Daoy (cell line): ENCODE results near the gene AQP1. TPM values are rescaled to one million over a fixed set of nuclear protein-coding genes. Genes with fewer than 3 reads are reported as not detected.

ENCODE experiments used
- DNase-seq: peaks from one replicate; pipeline ENCODE4 v3.0.0-alpha.2; 2015; ENCODE audit warnings: low read depth
- total RNA-seq: library from RNA; depleted of rRNA; stranded (reverse); fragments of >200 nt; shearing (Covaris generic); gene quantifications from 2 replicates; pipeline ENCODE4 v1.2.3, GENCODE V29; 2014

Gene AQP1
- total RNA-seq, 1 experiment from 2014 or later: 1.6 TPM

DNA sequence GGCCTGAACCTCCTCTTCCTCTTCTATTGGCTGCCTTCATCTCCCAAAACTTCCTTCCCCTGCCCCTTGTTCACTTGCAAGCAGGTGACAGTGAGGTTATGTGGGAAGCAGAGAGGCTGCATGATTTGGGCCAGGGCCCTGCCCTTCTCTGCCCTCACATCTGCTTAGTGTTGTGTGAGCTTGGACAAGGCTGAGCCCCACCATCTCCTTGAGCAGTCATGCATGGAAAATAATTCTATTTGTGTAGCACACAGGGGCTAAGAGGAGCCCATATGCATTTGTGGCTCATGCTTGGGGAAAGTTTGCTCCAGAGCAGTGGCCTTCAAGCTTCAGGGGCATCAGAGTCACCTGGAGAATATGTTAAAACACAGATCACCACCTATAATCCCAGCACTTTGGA is 26.8 kb upstream of the AQP1 start:
- DNase-seq: no peak

DNA sequence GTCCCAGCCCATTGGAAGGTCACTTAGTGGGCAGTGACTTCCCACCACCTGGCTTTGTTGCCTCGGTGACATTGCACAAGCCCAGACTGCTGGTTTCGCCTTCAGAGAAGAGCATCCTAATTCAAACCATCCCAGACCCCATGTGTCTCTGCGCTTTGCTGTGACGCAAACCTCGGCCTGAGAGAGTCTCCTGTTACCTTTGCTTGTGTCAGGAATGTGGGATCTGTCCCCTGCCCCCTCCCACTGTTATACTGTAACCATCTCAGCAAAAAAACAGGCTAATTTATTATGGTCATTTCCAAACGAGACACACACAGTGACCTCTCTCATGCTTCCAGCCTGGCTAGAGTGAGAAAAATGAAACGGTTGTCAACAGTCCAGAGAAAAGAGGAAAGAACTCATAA is 25.0 kb upstream of the AQP1 start:
- DNase-seq: no peak

DNA sequence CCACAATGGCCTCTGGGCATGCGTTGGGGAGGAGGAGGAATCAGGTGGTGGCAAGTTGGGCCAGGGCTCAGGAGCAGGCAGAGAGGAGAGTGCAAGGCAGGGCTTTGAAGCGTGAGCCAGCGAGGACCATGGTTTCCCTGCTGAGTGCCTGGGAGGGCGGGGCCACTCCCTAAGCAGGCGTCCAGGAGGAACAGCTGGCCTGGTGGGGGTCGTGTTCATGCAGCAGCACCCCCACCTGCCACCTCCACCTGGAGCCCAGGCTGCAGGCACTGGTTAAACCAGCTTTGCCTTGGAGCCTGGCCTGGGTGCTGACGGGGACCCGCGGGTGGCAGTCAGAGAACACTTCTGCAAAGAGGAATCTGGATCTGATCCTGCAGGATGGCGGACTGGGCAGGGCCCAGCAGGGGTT is 24.2 kb upstream of the AQP1 start:
- no peak for DNase-seq

DNA sequence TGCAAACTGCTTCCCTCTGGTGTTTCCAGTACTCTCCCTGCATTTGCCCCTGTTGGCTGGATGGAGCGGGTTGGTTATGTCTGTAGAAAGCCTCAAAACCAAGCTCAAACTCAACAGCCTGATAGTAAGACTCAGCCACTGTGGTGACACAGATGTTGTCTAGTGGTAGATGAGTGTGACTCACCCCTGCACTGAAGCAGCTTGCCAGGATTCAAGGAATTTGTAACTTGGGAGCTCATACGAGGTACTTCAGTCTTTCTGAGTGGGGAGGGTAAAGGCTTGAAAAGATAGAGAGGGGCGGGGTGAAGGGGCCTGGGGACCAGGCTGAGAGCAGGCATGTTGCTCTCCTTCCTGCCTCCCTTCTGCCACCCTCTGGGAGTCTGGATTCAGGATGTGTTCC is 22.9 kb upstream of the AQP1 start:
- DNase-seq: peak; percentile 89

DNA sequence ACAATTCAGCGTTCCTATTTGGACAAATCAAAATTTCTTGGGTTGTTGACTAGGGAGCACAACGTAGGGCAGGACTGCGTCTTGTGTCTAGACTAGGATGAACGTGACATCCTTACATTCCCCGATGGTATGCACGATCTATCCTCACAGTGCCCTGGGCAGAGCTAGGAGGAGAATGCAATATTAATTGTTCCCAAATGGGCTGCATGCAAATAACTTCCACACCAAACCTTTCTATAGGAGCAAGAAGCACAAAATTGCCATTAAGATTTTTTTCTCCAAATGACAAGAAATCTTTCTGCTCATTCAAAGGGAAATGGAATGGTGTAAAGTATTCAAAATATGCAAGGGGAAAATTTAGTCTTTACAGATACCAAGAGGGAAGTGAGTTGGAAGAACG is 21.4 kb upstream of the AQP1 start:
- DNase-seq: no peak

- no peak for DNase-seq
These were observed 18.3 kb upstream of the AQP1 start for GRCh38 chr7:30893357-30893756.

DNA sequence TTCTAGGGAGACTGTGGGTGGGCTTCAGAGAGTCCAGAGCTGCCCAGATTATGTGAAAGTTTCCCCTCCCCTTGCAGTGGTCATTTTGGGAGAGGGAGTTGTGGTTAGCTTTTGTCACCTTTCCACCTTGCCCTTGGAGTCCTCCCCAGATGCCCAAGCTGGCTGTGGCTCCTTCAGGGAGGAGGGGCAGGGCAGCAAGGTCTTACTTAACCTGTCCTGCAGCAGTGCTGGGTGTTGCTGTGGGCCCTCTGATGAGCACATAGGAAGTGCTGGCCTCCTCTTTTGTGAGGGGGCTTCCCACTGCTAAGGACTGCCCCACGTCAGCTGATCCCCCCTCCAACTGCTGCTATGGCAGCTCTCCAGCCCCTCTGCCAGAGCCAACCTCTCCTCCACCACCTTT is 17.6 kb upstream of the AQP1 start:
- no peak for DNase-seq

GRCh38 chr7:30894866-30895605 is 16.6 kb upstream of the AQP1 start:
- DNase-seq: no peak

- DNase-seq: peak; percentile 36
These were observed 15.6 kb upstream of the AQP1 start for GRCh38 chr7:30896036-30896435.

DNA sequence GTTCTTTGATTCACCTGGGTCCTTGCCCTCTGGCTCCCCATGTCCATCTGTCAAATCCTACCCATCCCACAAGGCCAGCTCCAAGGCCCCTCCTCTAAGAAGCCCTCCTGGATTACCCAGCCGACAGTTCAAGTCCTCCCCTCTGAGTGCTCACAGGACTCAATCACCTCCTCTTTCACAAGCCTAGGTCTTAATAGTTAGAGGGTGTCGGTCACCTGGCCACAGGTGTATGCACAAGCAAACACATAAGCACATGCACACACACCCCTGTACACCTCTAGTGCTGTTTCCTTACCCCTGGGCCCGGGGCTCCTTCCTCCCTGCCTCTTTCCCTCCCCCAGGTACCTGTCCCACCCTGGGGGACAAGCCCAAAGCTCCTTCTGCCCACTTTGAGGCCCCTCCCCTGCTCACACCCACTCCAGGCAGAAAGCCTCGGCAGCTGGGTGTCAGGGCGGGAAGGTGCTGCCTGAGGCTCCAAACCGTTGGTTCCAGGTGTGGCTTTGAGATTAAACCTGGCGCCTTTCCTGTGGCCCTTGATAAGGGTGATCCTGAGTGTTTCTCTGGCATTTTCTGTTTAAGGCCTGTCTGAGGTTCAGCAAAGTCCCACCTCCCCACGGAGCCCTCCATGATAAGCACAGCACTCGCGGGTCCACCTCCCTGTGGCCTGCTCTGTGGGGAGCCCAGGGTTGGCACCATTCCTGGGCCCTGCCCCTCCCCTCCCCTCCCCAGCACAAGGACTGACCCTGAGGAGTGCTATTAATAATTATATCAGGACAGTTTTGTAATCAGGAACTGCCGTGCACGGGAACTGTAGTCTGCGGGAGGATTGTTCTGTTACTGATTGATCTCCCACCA is 14.6 kb upstream of the AQP1 start:
- no peak for DNase-seq

DNA sequence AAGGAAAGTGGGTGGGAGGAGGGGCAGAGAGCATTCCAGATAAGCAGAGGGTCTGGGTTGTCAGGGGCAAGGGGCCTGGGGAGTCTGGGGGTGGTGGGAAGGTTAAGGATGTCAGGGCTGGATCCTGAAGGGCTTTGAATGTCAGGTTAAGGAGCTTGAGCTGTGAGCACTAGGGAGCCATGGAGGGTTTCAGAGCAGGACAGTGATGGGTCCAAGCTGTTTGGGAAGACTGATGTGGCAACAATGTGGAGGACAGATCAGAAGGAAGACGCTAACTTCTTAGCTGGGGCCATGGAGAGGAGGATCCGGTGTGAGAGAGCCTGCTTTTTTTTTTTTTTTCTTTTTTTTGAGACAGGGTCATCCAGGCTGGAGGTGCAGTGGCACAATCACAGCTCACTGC is 13.9 kb upstream of the AQP1 start:
- DNase-seq: no peak

DNA sequence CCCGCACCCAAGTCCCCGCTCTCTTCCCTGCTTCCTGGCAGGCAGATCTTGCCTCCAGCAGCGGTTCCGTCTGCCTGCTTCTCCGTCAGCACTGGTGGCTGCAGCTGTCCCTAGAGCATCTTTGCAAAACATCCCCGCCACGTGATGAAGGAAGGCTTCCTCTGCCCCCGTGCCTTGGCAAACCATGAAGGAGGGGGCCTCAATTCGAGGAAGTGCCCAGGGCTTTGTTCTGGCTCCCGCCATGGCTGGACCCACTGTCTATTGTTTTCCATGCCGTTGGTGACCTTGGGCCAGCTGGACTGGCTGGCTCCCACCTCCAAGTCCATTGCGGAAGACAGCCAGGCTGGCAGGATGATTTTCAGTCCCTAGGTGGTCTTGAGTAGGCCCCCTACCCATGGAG is 13.2 kb upstream of the AQP1 start:
- no peak for DNase-seq

DNA sequence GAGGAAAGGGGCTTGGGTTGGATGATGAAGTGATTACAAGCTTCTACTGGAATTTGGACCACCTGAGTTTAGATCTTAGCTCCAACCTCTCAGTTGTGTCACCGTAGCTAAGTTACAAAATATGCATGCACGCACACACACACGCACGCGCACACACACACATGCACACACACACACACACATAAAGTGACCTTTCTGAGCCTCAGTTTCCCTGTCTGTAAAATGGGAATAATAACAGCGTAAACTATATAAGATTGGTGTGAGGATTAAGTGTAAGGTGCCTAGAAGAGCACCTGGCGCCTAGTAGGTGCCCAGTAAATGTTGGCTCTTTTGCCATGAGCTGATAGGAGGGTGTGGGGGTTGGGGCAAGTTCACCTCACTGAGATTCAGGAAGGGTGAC is 12.6 kb upstream of the AQP1 start:
- DNase-seq: no peak

- no peak for DNase-seq
These were observed 12.0 kb upstream of the AQP1 start for GRCh38 chr7:30899630-30900029.

DNA sequence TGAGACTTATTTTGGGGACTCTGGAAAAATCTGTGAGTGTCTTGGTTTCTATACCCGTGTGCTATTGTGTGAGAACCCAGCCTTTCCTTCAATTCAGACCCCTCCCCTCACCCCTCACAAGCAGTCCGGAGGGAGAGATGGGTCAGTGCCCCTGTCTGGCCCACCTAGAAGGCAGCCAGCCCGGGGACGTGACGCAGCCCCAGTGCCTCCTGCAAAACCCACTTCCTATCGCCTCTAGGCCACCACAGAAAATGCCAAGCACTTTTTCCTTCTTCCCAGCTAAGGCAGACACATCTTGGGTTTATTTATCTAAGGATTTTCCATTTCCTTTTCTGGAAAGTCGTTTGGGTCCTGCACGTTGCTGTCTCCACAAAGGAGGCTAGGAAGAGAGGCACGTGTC is 11.6 kb upstream of the AQP1 start:
- peak; percentile 74 for DNase-seq

DNA sequence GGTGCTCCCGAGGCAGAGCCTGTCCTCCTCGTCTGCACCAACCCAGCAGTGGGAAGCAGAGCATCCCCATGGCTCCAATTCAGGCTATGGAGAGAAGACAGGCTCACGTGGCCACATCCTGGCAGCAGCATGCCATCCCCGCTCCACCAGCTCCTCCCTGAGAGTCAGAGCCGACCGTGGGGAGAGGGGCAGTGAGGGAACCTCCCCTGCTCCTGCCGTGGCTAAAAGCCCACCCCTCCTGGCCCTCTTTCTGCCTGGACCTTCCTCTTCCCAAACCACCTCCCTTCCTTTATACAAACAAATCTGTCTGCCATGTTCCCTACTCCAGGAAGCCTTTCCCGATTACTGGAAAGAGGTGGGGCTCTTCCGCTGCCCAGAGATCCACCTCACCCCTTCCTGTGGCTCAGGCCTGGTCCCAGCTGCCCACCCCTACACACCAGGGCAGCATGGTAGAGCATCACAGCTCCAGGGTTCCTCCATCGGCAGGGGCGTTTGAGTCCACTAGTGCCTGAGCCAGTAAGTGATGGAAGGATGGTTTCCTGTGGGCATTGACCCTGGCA is 10.8 kb upstream of the AQP1 start:
- no peak for DNase-seq

DNA sequence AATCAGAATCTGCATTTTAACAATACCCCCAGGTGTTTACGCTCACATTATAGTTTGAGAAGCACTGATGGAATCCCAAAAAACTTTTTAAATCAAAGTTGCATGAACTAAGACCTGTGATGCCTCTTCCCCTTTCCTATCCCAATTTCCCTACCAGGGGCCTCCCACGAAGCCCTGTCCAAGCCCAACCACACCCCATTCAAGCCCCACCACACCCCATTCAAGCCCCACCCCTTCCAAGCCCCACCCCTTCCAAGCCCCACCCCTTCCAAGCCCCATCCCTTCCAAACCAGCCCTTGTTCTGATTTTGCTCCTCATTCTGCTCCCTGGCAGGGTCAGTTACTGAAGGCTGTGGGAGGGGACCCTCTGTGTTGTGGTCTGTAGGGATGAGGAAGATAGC is 9.8 kb upstream of the AQP1 start:
- DNase-seq: no peak

- DNase-seq: no peak
These were observed 9.2 kb upstream of the AQP1 start for GRCh38 chr7:30902466-30902865.

GRCh38 chr7:30903146-30903545 is 8.5 kb upstream of the AQP1 start:
- DNase-seq: no peak

DNA sequence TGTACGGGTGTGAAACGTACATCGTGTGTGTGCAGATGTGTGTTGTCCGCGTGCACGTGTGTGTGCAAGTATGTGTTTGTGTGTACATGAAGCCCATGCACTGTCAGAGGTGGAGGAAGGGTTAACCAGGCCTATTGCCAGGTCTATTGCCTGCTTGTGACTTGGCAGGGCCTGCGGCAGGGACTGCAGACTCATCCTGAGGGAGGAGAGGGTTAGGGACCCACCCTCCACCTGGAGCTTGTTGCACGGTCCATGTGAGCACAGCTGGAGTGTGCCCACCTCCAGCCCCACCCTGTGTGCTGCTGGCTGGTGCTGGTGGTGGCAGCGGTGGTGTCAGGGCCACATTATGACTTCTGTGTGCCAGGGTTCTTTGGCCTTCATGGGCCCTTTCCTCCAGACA is 7.1 kb upstream of the AQP1 start:
- no peak for DNase-seq

DNA sequence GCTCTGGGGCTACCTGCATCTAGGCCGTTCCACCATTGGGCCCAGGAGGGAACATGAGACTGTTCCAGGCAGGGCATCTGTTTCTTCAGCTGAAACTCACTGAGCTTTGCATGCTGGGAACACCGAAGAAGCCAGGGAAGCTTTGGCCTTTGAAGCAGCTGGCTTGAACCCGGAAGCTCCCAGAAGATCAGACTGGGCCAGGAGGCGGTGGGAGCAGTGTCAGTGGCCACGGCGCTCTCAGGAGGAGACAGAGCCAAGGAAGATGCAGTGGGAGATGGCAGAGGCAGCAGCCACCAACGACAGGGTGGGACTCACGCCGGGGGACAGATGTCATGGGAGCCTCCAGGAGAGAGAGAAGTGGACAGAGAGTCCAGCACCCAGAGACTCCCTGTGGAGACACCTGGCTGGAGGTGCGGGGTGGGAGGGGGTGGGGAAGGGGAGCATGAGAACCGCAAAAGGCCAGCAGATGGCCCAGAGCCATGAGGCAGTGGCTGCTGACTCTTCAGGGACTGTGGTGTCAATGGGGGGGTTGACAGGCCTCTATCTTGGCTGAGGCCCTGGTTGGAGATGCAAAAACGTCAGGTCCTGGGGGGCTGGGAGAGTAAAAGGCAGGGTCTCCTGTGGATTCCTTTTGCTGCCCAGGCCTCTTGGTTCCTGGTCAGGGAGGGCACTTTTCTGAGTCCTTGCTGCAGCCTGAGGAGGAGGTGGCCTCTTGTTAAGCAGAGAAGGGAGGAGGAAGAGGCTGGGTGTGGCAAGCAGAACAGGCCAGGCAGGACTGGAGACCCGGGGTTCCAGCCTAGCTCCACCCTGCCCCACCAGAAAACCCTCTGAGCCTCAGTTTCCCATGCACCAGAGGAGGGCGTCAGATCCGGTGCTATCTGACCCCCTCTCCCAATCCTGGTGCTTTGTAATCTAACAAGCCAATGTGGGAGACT is 6.3 kb upstream of the AQP1 start:
- DNase-seq: no peak

DNA sequence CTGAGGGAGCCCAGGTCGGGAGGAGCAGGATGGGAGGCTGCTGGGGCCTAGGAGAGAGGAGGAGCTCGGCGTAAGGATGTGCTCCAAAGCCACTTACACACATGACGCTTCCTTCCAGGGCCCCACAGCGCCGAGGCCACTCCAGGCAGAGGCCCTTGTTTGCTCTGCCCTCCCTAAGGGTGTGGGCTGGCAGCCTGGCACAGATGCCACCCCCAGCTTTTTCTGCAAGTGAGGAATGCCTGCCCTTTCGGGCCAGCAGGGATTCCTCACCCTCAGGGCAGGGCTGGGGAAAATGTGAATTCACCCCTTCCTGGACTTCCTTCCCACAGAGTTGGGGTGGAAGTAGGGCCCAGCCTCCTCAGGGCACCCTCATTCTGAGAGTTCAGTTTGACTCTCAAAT is 5.6 kb upstream of the AQP1 start:
- peak; percentile 40 for DNase-seq
